ENCODE results near the gene MMP20.

Gene MMP20

DNA sequence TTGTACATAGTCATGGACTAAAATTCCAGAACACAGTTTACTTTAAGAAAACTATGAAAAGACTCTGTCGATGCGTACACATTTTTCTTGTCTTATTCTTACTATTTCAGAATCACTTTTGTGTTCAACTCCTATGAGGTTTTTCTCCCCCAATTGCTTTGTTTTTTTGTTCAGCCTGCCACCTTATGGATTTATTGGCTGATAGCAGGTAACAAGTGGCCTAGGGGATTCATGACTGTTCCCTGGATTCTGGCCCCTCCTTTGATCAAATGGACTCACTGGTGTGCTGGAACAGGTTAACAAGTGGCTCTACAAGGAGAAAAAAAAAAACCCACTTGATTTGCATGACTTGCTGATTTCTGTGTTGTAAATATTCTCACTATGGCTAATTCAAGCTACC lies 10.6 kb downstream of the MMP20 start:
- Histone ChIP-seq H3K9me2 (ENCODE audit: low read depth, low read length) (no peaks in the 10 kb centered on the region), H2AFZ (ENCODE audit: low read length) (no peak overlapping the region), H3K27ac (ENCODE audit: low read depth, low read length, poor library complexity, severe bottlenecking) (no peak overlapping the region), H3K4me3 (ENCODE audit: low read depth, low read length, poor library complexity, severe bottlenecking) (no peak overlapping the region), H3K4me1 (ENCODE audit: insufficient read depth, low read length, severe bottlenecking) (peaks cover 35% of the 10 kb centered on the region), H3K36me3 (ENCODE audit: insufficient read depth, low read length) (no peaks in the 10 kb centered on the region), H3K9ac (ENCODE audit: low read length) (no peak overlapping the region), H3K27me3 (ENCODE audit: insufficient read depth, low read length) (no peaks in the 10 kb centered on the region), H3K79me2 (ENCODE audit: insufficient read depth, low read length) (no peaks in the 10 kb centered on the region), H4K20me1 (ENCODE audit: insufficient read depth, low read length) (no peaks in the 10 kb centered on the region), H3K4me2 (ENCODE audit: low read length) (no peak overlapping the region), H3K9me3 (ENCODE audit: low read length) (no peaks in the 10 kb centered on the region), H3F3A (ENCODE audit: insufficient read depth, low read length) (no peaks in the 10 kb centered on the region)
- TF ChIP-seq EZH2 (IDR thresholded peaks at IDR 0.05; ENCODE audit: borderline replicate concordance, low read length) = no peak
- TF ChIP-seq, protein P1, sequence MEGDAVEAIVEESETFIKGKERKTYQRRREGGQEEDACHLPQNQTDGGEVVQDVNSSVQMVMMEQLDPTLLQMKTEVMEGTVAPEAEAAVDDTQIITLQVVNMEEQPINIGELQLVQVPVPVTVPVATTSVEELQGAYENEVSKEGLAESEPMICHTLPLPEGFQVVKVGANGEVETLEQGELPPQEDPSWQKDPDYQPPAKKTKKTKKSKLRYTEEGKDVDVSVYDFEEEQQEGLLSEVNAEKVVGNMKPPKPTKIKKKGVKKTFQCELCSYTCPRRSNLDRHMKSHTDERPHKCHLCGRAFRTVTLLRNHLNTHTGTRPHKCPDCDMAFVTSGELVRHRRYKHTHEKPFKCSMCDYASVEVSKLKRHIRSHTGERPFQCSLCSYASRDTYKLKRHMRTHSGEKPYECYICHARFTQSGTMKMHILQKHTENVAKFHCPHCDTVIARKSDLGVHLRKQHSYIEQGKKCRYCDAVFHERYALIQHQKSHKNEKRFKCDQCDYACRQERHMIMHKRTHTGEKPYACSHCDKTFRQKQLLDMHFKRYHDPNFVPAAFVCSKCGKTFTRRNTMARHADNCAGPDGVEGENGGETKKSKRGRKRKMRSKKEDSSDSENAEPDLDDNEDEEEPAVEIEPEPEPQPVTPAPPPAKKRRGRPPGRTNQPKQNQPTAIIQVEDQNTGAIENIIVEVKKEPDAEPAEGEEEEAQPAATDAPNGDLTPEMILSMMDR (IDR thresholded peaks at IDR 0.05; ENCODE audit: low read length) = peak; percentile 40; the same call in 1 of the 2 replicates

DNA sequence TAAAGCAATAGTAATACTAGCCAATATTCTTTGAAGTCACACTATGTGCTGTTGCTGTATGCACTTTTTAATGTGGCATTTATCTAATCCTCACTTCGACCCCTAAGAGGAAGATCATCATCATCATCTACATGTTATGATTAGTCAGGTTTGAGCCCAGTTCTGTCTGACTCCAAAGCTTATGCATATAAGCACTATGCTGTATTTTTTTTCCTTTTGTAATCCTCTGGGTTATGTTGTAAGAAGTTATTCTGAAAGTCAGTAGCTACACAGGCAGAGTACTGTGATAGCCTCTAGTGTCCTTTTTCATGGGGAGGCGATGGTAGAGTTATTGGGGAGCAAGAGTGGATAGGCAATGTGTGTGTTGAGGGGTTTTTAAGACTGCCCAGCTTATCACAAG lies 11.1 kb downstream of the MMP20 start:
- Histone ChIP-seq H3K9ac (ENCODE audit: low read length) (no peak overlapping the region), H3K4me3 (ENCODE audit: low read depth, low read length, poor library complexity, severe bottlenecking) (no peak overlapping the region), H2AFZ (ENCODE audit: low read length) (no peak overlapping the region), H3K27me3 (ENCODE audit: insufficient read depth, low read length) (no peaks in the 10 kb centered on the region), H4K20me1 (ENCODE audit: insufficient read depth, low read length) (no peaks in the 10 kb centered on the region), H3K9me2 (ENCODE audit: low read depth, low read length) (no peaks in the 10 kb centered on the region), H3K36me3 (ENCODE audit: insufficient read depth, low read length) (no peaks in the 10 kb centered on the region), H3K4me2 (ENCODE audit: low read length) (no peak overlapping the region), H3K27ac (ENCODE audit: low read depth, low read length, poor library complexity, severe bottlenecking) (no peak overlapping the region), H3K9me3 (ENCODE audit: low read length) (no peaks in the 10 kb centered on the region), H3K79me2 (ENCODE audit: insufficient read depth, low read length) (no peaks in the 10 kb centered on the region), H3K4me1 (ENCODE audit: insufficient read depth, low read length, severe bottlenecking) (peaks cover 35% of the 10 kb centered on the region), H3F3A (ENCODE audit: insufficient read depth, low read length) (no peaks in the 10 kb centered on the region)
- TF ChIP-seq, protein P1 (IDR thresholded peaks at IDR 0.05; ENCODE audit: low read length) = no peak
- no peak for TF ChIP-seq EZH2 (IDR thresholded peaks at IDR 0.05; ENCODE audit: borderline replicate concordance, low read length)

DNA sequence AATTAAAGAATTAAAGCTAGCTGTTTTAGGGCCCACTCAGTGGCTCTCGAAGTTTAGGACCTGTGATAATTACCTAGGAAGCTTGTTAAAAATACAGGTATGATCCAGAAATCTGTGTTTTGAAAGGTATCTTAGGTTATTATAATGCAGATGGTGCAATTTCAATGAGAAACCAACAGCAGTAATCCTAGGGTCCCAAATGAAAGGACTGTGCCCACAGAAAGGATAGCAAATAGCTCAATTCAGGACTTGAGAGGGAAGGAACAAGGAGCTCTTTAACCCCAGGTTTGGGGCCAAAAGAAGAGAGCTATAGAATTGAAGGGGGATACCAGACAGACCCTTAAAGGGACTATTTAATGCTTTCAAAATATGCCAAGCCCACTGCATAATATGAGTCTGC lies 11.7 kb downstream of the MMP20 start:
- Histone ChIP-seq H3K4me3 (ENCODE audit: low read depth, low read length, poor library complexity, severe bottlenecking) (no peak overlapping the region), H3K9ac (ENCODE audit: low read length) (no peak overlapping the region), H3K36me3 (ENCODE audit: insufficient read depth, low read length) (no peaks in the 10 kb centered on the region), H2AFZ (ENCODE audit: low read length) (no peak overlapping the region), H4K20me1 (ENCODE audit: insufficient read depth, low read length) (no peaks in the 10 kb centered on the region), H3F3A (ENCODE audit: insufficient read depth, low read length) (no peaks in the 10 kb centered on the region), H3K4me1 (ENCODE audit: insufficient read depth, low read length, severe bottlenecking) (peaks cover 35% of the 10 kb centered on the region), H3K4me2 (ENCODE audit: low read length) (peak overlapping the region; percentile 56; the same call in 1 of the 2 replicates), H3K9me2 (ENCODE audit: low read depth, low read length) (no peaks in the 10 kb centered on the region), H3K27ac (ENCODE audit: low read depth, low read length, poor library complexity, severe bottlenecking) (no peak overlapping the region), H3K9me3 (ENCODE audit: low read length) (no peaks in the 10 kb centered on the region), H3K27me3 (ENCODE audit: insufficient read depth, low read length) (no peaks in the 10 kb centered on the region), H3K79me2 (ENCODE audit: insufficient read depth, low read length) (no peaks in the 10 kb centered on the region)
- TF ChIP-seq EZH2 (IDR thresholded peaks at IDR 0.05; ENCODE audit: borderline replicate concordance, low read length) = no peak
- TF ChIP-seq, protein P1 (IDR thresholded peaks at IDR 0.05; ENCODE audit: low read length) = no peak
